Measurements from ENCODE around the gene BLOC1S1.
A peak's percentile ranks its signal among the peaks of the same experiment; 100 is the strongest.

DNA sequence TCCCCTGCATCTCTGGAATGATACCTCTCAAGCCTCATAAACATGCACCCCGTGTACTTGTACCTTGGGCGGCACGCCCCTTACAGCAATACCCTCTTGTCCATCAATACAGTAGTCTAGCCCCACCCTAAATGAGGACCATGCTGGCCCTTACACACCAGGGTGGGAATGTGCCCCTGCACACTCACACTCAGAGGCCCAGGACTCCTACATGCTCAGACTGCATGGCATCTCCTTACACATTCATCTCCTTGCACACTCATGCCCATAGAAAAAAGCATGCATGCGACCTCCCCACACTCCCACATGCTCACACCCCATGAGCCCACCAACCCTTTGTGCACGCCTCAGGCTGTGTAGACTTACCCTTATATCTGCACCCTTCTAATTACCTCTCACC is 30.2 kb upstream of the BLOC1S1 start:
- TF ChIP-seq, protein P1, sequence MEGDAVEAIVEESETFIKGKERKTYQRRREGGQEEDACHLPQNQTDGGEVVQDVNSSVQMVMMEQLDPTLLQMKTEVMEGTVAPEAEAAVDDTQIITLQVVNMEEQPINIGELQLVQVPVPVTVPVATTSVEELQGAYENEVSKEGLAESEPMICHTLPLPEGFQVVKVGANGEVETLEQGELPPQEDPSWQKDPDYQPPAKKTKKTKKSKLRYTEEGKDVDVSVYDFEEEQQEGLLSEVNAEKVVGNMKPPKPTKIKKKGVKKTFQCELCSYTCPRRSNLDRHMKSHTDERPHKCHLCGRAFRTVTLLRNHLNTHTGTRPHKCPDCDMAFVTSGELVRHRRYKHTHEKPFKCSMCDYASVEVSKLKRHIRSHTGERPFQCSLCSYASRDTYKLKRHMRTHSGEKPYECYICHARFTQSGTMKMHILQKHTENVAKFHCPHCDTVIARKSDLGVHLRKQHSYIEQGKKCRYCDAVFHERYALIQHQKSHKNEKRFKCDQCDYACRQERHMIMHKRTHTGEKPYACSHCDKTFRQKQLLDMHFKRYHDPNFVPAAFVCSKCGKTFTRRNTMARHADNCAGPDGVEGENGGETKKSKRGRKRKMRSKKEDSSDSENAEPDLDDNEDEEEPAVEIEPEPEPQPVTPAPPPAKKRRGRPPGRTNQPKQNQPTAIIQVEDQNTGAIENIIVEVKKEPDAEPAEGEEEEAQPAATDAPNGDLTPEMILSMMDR (IDR thresholded peaks at IDR 0.05), result no peak
- TF ChIP-seq POLR2AphosphoS5 (IDR thresholded peaks at IDR 0.05) (peak in 1 of 4 donors; percentile 6), POLR2A (IDR thresholded peaks at IDR 0.05) (no peak), EP300 (IDR thresholded peaks at IDR 0.05) (no peak)

Data from sigmoid colon (tissue), 4 donors.